Nephron (organoid): ENCODE data around the gene CFAP20DC.

Source experiments
- H3K27ac Mint-ChIP-seq, 3 experiments: 2 replicates each; pipeline ENCODE4 v1.8.0; 2020; ENCODE audit warnings: mixed read lengths in 3 of 3, mild to moderate bottlenecking in 2 of 3, moderate library complexity in 1 of 3
- H3K27me3 Mint-ChIP-seq: 2 replicates; pipeline ENCODE4 v1.8.0; 2021; ENCODE audit warnings: low read depth, mild to moderate bottlenecking, moderate library complexity, mixed read lengths
- H3K36me3 Mint-ChIP-seq: 2 replicates; pipeline ENCODE4 v1.8.0; 2020; ENCODE audit warnings: low read depth, mixed read lengths
- H3K4me1 Mint-ChIP-seq: 2 replicates; pipeline ENCODE4 v1.8.0; 2020; ENCODE audit warnings: mixed read lengths
- H3K4me3 Mint-ChIP-seq, 3 experiments: 2 replicates each; pipeline ENCODE4 v1.8.0; 2020; ENCODE audit warnings: mild to moderate bottlenecking in 3 of 3, mixed read lengths in 3 of 3, moderate library complexity in 2 of 3
- H3K9me3 Mint-ChIP-seq: 2 replicates; pipeline ENCODE4 v1.8.0; 2020; ENCODE audit warnings: mixed read lengths
- TF ChIP-seq, protein P1 (sequence below), 3 experiments: fragments of 200-600 bp; sonication (generic); IDR thresholded peaks; one replicate each; pipeline ENCODE4 v1.5.0; 2021; ENCODE audit warnings: antibody characterized with exemption in 3 of 3; ENCODE audit not compliant: unreplicated experiment in 3 of 3

CFAP20DC gene

DNA sequence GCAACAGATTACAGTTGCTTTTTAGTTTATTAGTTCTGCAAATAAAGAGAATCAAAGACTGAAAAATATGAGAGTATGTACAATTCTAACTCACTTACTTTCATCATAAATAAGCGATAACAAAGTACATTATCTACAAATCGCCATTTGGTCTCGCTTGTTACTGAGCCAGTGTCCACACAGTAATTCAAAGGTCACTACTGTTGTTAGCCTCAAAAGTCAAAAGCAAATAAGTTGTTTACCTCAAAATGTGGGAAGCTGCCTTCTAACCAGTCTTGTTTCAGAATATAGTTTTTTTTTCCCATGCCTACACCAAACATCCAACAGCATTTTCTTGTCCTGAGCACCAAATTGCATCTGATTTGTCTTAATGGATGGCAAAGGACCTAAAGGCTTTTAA lies 255.9 kb downstream of the CFAP20DC start:
- Mint-ChIP-seq H3K9me3 (no peaks in the 10 kb centered on the region), H3K4me3 (no peak overlapping the region), H3K27ac (no peak overlapping the region), H3K36me3 (no peaks in the 10 kb centered on the region), H3K4me1 (peaks cover 8% of the 10 kb centered on the region), H3K27me3 (no peaks in the 10 kb centered on the region)
- TF ChIP-seq, protein P1, sequence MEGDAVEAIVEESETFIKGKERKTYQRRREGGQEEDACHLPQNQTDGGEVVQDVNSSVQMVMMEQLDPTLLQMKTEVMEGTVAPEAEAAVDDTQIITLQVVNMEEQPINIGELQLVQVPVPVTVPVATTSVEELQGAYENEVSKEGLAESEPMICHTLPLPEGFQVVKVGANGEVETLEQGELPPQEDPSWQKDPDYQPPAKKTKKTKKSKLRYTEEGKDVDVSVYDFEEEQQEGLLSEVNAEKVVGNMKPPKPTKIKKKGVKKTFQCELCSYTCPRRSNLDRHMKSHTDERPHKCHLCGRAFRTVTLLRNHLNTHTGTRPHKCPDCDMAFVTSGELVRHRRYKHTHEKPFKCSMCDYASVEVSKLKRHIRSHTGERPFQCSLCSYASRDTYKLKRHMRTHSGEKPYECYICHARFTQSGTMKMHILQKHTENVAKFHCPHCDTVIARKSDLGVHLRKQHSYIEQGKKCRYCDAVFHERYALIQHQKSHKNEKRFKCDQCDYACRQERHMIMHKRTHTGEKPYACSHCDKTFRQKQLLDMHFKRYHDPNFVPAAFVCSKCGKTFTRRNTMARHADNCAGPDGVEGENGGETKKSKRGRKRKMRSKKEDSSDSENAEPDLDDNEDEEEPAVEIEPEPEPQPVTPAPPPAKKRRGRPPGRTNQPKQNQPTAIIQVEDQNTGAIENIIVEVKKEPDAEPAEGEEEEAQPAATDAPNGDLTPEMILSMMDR (IDR thresholded peaks at IDR 0.05; ENCODE audit: unreplicated experiment in 3 of 3), result no peak

DNA sequence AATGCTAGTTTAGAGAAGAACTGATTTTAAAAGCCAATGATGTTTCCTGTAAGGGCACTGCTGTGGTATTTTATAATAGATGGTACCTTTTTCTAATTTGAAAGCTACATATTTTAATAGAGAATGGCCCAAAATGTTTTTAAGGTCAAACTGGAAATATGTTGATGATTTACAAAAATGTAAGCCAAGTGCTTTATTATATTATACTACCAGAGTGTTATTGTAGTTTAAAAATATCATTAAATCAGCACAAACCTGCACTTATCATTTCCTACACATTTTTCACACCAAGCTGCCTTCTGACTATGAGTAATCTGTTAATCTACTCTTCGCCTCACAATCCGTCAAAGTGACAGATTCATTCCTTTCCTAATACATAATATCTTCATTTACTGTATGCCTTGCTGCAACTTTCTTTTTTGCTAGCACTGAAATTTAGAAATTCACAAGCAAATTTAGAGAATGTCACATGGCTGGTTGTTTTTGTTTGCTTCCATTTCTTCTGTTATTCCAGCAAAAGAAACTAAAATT lies 256.8 kb downstream of the CFAP20DC start:
- TF ChIP-seq, protein P1 (IDR thresholded peaks at IDR 0.05; ENCODE audit: unreplicated experiment in 3 of 3), result no peak
- Mint-ChIP-seq H3K4me3 (no peak overlapping the region), H3K4me1 (peaks cover 8% of the 10 kb centered on the region), H3K27ac (no peak overlapping the region), H3K36me3 (no peaks in the 10 kb centered on the region), H3K27me3 (no peaks in the 10 kb centered on the region), H3K9me3 (no peaks in the 10 kb centered on the region)

DNA sequence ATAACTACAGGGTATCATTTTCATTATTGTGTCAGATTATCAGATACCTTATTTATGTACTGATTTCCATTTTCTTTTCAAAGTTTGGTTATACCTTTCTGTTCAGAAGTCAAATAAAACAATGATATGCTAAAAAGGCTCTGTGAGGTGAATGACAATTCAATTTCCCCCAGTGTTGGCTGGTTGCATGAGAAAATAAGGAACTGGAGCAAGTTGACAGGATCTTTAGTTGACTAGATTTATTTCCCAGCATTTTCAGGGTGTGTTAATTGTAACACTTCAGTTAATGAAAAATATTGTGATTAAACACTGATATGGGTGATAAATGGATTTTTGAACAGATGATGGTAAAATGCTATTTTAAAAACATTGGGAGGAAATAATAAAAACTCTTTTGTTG lies 260.4 kb downstream of the CFAP20DC start:
- Mint-ChIP-seq H3K27ac (no peak overlapping the region), H3K4me1 (peaks cover 8% of the 10 kb centered on the region), H3K36me3 (no peaks in the 10 kb centered on the region), H3K27me3 (no peaks in the 10 kb centered on the region), H3K4me3 (no peak overlapping the region), H3K9me3 (no peaks in the 10 kb centered on the region)
- TF ChIP-seq, protein P1 (IDR thresholded peaks at IDR 0.05; ENCODE audit: unreplicated experiment in 3 of 3), result no peak

DNA sequence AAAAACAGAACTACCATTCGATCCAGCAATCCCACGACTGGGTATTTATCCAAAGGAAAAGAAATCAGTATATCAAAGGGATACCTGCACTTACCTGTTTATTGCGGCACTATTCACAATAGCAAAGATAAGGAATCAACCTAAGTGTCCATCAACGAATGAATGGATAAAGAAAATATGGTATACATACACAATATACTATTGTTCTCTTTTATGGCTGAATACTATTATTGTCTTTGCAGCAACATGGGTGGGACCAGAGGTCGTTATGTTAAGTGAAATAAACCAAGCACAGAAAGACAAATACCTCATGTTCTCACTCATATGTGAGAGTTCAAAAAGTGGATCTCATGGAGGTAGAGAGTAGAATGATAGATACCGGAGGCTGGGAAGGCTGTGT lies 264.9 kb downstream of the CFAP20DC start:
- Mint-ChIP-seq H3K9me3 (peaks cover 22% of the 10 kb centered on the region), H3K4me1 (no peaks in the 10 kb centered on the region), H3K27me3 (no peaks in the 10 kb centered on the region), H3K27ac (no peak overlapping the region), H3K36me3 (peaks cover 15% of the 10 kb centered on the region), H3K4me3 (no peak overlapping the region)
- TF ChIP-seq, protein P1 (IDR thresholded peaks at IDR 0.05; ENCODE audit: unreplicated experiment in 3 of 3), result no peak

DNA sequence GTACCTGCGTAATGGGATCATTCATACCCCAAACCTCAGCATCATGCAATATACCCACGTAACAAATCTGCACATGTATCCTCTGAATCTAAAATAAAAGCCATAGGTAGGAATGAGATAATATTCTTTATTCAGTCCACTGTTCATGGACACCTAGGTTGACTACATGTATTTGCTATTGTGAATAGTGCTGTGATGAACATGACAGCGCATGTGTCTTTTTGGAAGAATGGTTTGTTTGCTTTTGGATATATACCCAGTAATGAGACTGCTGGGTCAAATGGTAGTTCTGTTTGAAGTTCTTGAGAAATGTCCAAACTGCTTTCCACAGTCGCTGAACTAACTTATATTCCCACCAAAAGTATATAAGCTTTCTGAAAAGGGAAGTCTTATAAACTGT lies 265.4 kb downstream of the CFAP20DC start:
- Mint-ChIP-seq H3K9me3 (peaks cover 27% of the 10 kb centered on the region), H3K27ac (no peak overlapping the region), H3K4me3 (no peak overlapping the region), H3K27me3 (no peaks in the 10 kb centered on the region), H3K4me1 (no peaks in the 10 kb centered on the region), H3K36me3 (peaks cover 20% of the 10 kb centered on the region)
- TF ChIP-seq, protein P1 (IDR thresholded peaks at IDR 0.05; ENCODE audit: unreplicated experiment in 3 of 3), result no peak

DNA sequence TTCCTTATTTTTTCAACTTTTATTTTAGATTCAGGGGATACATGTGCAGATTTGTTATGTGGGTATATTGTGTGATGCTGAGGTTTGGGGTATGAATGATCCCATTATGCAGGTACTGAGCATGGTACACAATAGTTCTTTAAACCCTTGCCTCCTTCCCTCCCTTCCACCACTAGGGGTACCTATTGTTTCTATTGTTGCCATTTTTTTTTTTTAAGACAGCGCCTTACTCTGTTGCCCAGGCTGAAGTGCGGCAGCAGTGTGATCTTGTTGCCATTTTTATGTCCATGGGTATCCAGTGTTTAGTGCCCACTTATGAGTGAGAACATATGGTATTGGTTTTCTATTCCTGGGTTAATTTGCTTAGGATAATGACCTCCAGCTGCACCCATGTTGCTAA lies 266.0 kb downstream of the CFAP20DC start:
- H3K36me3 Mint-ChIP-seq, result peaks cover 25% of the 10 kb centered on the region
- peaks cover 32% of the 10 kb centered on the region for H3K9me3 Mint-ChIP-seq
- no peaks in the 10 kb centered on the region for H3K27me3 Mint-ChIP-seq
- TF ChIP-seq, protein P1 (IDR thresholded peaks at IDR 0.05; ENCODE audit: unreplicated experiment in 3 of 3), result no peak
- H3K4me3 Mint-ChIP-seq, result no peak overlapping the region
- H3K27ac Mint-ChIP-seq, result no peak overlapping the region
- no peaks in the 10 kb centered on the region for H3K4me1 Mint-ChIP-seq
